IMR-90 (cell line): ENCODE results near the gene RAPSN. TPM values are rescaled to one million over a fixed set of nuclear protein-coding genes. Genes with fewer than 3 reads are reported as not detected.

Experiments used
- ATAC-seq: fragments of 200-7000 bp; cut with Tn5 transposase; 2 replicates; pipeline ENCODE4 v1.9.1; 2020; ENCODE audit warnings: low read depth, mild to moderate bottlenecking, moderate library complexity
- BruUV-seq: library from RNA; stranded (reverse); fragments of 400-500 nt; replicated peaks from 2 replicates; lab custom pipeline; 2021; lab: Mats Ljungman, UMichigan
- CTCF ChIA-PET: fragments of 300-600 bp; formaldehyde crosslinking; extraction: SDS; loops from one replicate; lab custom pipeline; 2021; ENCODE audit warnings: antibody characterized with exemption; lab: Yijun Ruan, JAX
- POLR2A ChIA-PET: fragments of 300-600 bp; sonication (Branson Sonifier 250); formaldehyde crosslinking; loops from one replicate; lab custom pipeline; 2022; ENCODE audit warnings: antibody characterized with exemption; ENCODE audit not compliant: unreplicated experiment; lab: Charles Lee
- DNase-seq: peaks from one replicate; pipeline ENCODE4 v3.0.0; 2013
- H2AFZ ChIP-seq: replicated peaks from 2 replicates; pipeline ENCODE3; 2013; ENCODE audit warnings: low read length, mild to moderate bottlenecking; ENCODE audit not compliant: poor library complexity
- H2AK5ac ChIP-seq: 2 replicates; pipeline ENCODE4 v1.6.1; 2013; ENCODE audit warnings: low read depth, low read length, inconsistent platforms
- H2AK9ac ChIP-seq: replicated peaks from 2 replicates; pipeline ENCODE3; 2013; ENCODE audit warnings: mild to moderate bottlenecking, low read depth, low read length, moderate library complexity; ENCODE audit not compliant: poor library complexity
- H2BK120ac ChIP-seq: 2 replicates; pipeline ENCODE4 v1.6.1; 2013; ENCODE audit warnings: low read depth, low read length, inconsistent platforms
- H2BK15ac ChIP-seq: 3 replicates; pipeline ENCODE4 v1.6.1; 2013; ENCODE audit warnings: low read depth, low read length, inconsistent platforms
- H2BK20ac ChIP-seq: 2 replicates; pipeline ENCODE4 v1.6.1; 2013; ENCODE audit warnings: low read depth, mild to moderate bottlenecking, inconsistent platforms, low read length, moderate library complexity
- H2BK5ac ChIP-seq: 2 replicates; pipeline ENCODE4 v1.6.1; 2013; ENCODE audit warnings: mild to moderate bottlenecking, low read depth, low read length, inconsistent platforms; ENCODE audit not compliant: poor library complexity, severe bottlenecking
- H3K14ac ChIP-seq: replicated peaks from 2 replicates; pipeline ENCODE4 v1.6.1; 2013; ENCODE audit warnings: low read depth, low read length, inconsistent platforms
- H3K18ac ChIP-seq: 2 replicates; pipeline ENCODE4 v1.6.1; 2013; ENCODE audit warnings: low read depth, low read length, control low read depth
- H3K23ac ChIP-seq: 2 replicates; pipeline ENCODE4 v1.6.1; 2013; ENCODE audit warnings: low read depth, low read length, inconsistent platforms
- H3K27ac ChIP-seq: 2 replicates; pipeline ENCODE4 v1.5.1; 2013; ENCODE audit warnings: mild to moderate bottlenecking, control low read depth, low read length; ENCODE audit not compliant: insufficient read depth
- H3K27me3 ChIP-seq: 2 replicates; pipeline ENCODE4 v1.6.1; 2013; ENCODE audit warnings: low read length; ENCODE audit not compliant: control insufficient read depth, insufficient read depth
- H3K36me3 ChIP-seq: 2 replicates; pipeline ENCODE4 v1.6.1; 2013; ENCODE audit warnings: low read length, mixed read lengths; ENCODE audit not compliant: control insufficient read depth, insufficient read depth
- H3K4ac ChIP-seq: 2 replicates; pipeline ENCODE4 v1.6.1; 2013; ENCODE audit warnings: low read depth, low read length, inconsistent platforms
- H3K4me1 ChIP-seq: 2 replicates; pipeline ENCODE4 v1.6.1; 2013; ENCODE audit warnings: low read length, mixed read lengths; ENCODE audit not compliant: control insufficient read depth, insufficient read depth
- H3K4me2 ChIP-seq: 2 replicates; pipeline ENCODE4 v1.6.1; 2013; ENCODE audit warnings: low read depth, mild to moderate bottlenecking, control low read depth, low read length, moderate library complexity
- H3K4me3 ChIP-seq: 2 replicates; pipeline ENCODE4 v1.5.1; 2013; ENCODE audit warnings: low read depth, mild to moderate bottlenecking, control low read depth, low read length, moderate library complexity; ENCODE audit not compliant: insufficient read depth
- H3K56ac ChIP-seq: 2 replicates; pipeline ENCODE4 v1.6.1; 2013; ENCODE audit warnings: low read length, inconsistent platforms; ENCODE audit not compliant: insufficient read depth; ENCODE audit errors: extremely low read depth
- H3K79me1 ChIP-seq, 2 experiments: 2 replicates each; pipeline ENCODE4 v1.6.1; 2013; ENCODE audit warnings: low read length in 2 of 2, inconsistent platforms in 1 of 2, low read depth in 1 of 2
- H3K9ac ChIP-seq: 2 replicates; pipeline ENCODE4 v1.6.1; 2013; ENCODE audit warnings: low read depth, low read length, control low read depth
- H3K9me1 ChIP-seq: 2 replicates; pipeline ENCODE4 v1.6.1; 2013; ENCODE audit warnings: low read length, inconsistent platforms; ENCODE audit not compliant: insufficient read depth
- H3K9me3 ChIP-seq: 2 replicates; pipeline ENCODE4 v1.6.1; 2013; ENCODE audit warnings: low read length; ENCODE audit not compliant: control insufficient read depth, insufficient read depth
- H4K20me1 ChIP-seq: 2 replicates; pipeline ENCODE4 v1.6.1; 2013; ENCODE audit warnings: low read length, inconsistent platforms; ENCODE audit not compliant: insufficient read depth
- H4K5ac ChIP-seq: 2 replicates; pipeline ENCODE4 v1.6.1; 2013; ENCODE audit warnings: mild to moderate bottlenecking, low read depth, low read length, control low read depth
- H4K8ac ChIP-seq, 2 experiments: 2 replicates each; pipeline ENCODE4 v1.6.1; 2013; ENCODE audit warnings: low read depth in 2 of 2, low read length in 2 of 2, control low read depth in 1 of 2, inconsistent platforms in 1 of 2
- H4K91ac ChIP-seq: 2 replicates; pipeline ENCODE4 v1.6.1; 2013; ENCODE audit warnings: low read depth, low read length, inconsistent platforms; ENCODE audit not compliant: insufficient read depth
- CEBPB ChIP-seq: IDR thresholded peaks from 2 replicates; pipeline ENCODE4 v1.6.1; 2012; ENCODE audit warnings: low read depth, low read length, improper control_type of control experiment
- CHD1 ChIP-seq: IDR thresholded peaks from 2 replicates; pipeline ENCODE4 v1.6.1; 2012; ENCODE audit warnings: low read depth, low read length, improper control_type of control experiment
- WGBS, 2 experiments: methylation state at CpG; one replicate each; pipeline versions ENCODE4 v1.1.5 to v1.1.7; 2013; ENCODE audit warnings: missing lambda C conversion rate in 2 of 2; ENCODE audit not compliant: insufficient read length in 1 of 2; ENCODE audit errors: extremely low coverage in 2 of 2; 5-methylcytosine and 5-hydroxymethylcytosine counted together
- dilution Hi-C: fragments of 300-500 bp; cut with HindIII; formaldehyde crosslinking; loops from one replicate; pipeline ENCODE4 v1.14.3; 2018; ENCODE audit warnings: low sequenced_read_pairs; ENCODE audit not compliant: unreplicated experiment
- in situ Hi-C: fragments of 300-500 bp; cut with MboI; formaldehyde crosslinking; loops from 3 replicates; pipeline ENCODE4 v1.14.3; 2019; ENCODE audit warnings: low sequenced_read_pairs, inconsistent platforms, mixed read lengths
- intact Hi-C: fragments of 100-400 bp; cut with micrococcal nuclease; formaldehyde crosslinking; loops from 2 replicates; pipeline ENCODE4 v1.10.0; 2022
- polyA plus RNA-seq, 3 experiments: library from polyadenylated mRNA; depleted of rRNA; stranded (reverse); fragments of >200 nt; gene quantifications; 2 replicates each; pipeline ENCODE4 v1.2.3, GENCODE V29; 2012; ENCODE audit warnings: low replicate concordance in 1 of 3
- total RNA-seq: library from RNA; depleted of rRNA; stranded (reverse); fragments of >200 nt; gene quantifications from 2 replicates; pipeline ENCODE4 v1.2.3, GENCODE V29; 2012
- TF ChIP-seq, protein P1 (sequence below): conservative IDR thresholded peaks from 2 replicates; pipeline ENCODE4 v1.5.1; 2012; ENCODE audit warnings: mild to moderate bottlenecking, low read depth, low read length, improper control_type of control experiment
- TF ChIP-seq, protein P2 (sequence below): fragments of 150-350 bp; IDR thresholded peaks from 2 replicates; pipeline ENCODE4 v1.6.1; 2017; ENCODE audit warnings: mild to moderate bottlenecking, antibody characterized with exemption, low read length, low read depth
- TF ChIP-seq, protein P3 (sequence below): fragments of 150-350 bp; IDR thresholded peaks from 2 replicates; pipeline ENCODE4 v1.6.1; 2016; ENCODE audit warnings: low read depth, mild to moderate bottlenecking, low read length, moderate library complexity, borderline replicate concordance

The RAPSN gene
- total and polyA plus RNA-seq, 2 of the 4 experiments (the other 2 are of a cell fraction) = 0.03 TPM; not detected in 1

DNA sequence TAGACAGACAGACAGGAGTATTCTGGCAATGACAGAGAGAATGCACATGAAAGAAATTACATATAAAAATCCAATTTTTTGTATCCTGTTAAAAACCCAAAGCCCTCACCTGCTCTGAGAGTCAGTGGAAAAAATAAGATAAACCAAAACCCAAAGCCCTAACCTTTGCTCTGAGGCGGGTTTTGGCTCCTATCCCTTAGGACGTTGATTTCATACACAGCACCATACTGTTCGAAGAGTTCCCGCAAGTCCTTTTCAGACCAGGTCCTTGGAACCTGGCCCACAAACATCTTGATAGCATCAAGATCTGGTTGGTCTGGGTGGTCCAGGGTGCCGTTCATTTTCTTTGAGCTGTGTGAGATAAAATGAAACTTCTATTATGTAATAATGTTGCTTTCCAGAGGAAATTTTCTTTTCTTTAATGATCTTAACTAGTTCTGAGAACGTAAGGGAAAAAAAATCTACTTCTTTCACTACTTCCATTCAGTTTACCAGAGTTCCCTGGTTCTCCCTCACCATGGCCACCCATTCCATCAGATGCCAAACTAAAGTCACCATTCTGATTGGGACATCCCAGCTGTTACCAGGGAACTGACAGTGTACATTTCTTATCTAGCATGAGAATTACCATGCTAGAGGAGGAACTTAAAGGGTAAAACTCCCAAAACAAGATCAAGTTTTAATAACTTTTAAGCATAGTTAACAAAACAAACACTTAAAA, 39.9 kb upstream of the RAPSN start:
- intact Hi-C loops = loop anchor here (10.0 kb wide), 1 partner anchor 46 kb away; no protein-coding TSS in a partner anchor
- Histone ChIP-seq H3K9me1 (peaks cover 11% of the 10 kb centered on the region), H3K18ac (no peak overlapping the region), H2BK120ac (no peak overlapping the region), H2AK5ac (no peak overlapping the region), H2AFZ (no peak overlapping the region), H3K79me1 (peaks cover 30 to 56% of the 10 kb centered on the region in 2 experiments), H3K27ac (no peak overlapping the region), H4K20me1 (peaks cover 13% of the 10 kb centered on the region; the same call in 1 of the 2 replicates), H3K27me3 (no peaks in the 10 kb centered on the region), H3K23ac (no peak overlapping the region), H2BK20ac (no peak overlapping the region), H3K4me1 (peaks cover 2% of the 10 kb centered on the region; the same call in 1 of the 2 replicates), H3K56ac (no peak overlapping the region), H2BK15ac (no peak overlapping the region), H3K9ac (no peak overlapping the region), H2AK9ac (no peak overlapping the region), H3K9me3 (no peaks in the 10 kb centered on the region), H4K5ac (no peak overlapping the region), H3K36me3 (peaks cover 18% of the 10 kb centered on the region), H2BK5ac (no peak overlapping the region), H4K91ac (no peak overlapping the region), H3K4me3 (no peak overlapping the region), H3K14ac (no peak overlapping the region), H3K4ac (no peak overlapping the region), H3K4me2 (no peak overlapping the region), H4K8ac (no peak overlapping the region)
- ChIA-PET CTCF (no interaction called here), POLR2A (no interaction called here)
- dilution Hi-C loops = no loop called here
- ATAC-seq = no peak
- DNase-seq = no peak
- in situ Hi-C loops = loop anchor here (10.0 kb wide), 1 partner anchor 126 kb away; no protein-coding TSS in a partner anchor
- TF ChIP-seq, protein P1, sequence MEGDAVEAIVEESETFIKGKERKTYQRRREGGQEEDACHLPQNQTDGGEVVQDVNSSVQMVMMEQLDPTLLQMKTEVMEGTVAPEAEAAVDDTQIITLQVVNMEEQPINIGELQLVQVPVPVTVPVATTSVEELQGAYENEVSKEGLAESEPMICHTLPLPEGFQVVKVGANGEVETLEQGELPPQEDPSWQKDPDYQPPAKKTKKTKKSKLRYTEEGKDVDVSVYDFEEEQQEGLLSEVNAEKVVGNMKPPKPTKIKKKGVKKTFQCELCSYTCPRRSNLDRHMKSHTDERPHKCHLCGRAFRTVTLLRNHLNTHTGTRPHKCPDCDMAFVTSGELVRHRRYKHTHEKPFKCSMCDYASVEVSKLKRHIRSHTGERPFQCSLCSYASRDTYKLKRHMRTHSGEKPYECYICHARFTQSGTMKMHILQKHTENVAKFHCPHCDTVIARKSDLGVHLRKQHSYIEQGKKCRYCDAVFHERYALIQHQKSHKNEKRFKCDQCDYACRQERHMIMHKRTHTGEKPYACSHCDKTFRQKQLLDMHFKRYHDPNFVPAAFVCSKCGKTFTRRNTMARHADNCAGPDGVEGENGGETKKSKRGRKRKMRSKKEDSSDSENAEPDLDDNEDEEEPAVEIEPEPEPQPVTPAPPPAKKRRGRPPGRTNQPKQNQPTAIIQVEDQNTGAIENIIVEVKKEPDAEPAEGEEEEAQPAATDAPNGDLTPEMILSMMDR = no peak
- TF ChIP-seq CEBPB (no peak), CHD1 (no peak)
- TF ChIP-seq, protein P2, sequence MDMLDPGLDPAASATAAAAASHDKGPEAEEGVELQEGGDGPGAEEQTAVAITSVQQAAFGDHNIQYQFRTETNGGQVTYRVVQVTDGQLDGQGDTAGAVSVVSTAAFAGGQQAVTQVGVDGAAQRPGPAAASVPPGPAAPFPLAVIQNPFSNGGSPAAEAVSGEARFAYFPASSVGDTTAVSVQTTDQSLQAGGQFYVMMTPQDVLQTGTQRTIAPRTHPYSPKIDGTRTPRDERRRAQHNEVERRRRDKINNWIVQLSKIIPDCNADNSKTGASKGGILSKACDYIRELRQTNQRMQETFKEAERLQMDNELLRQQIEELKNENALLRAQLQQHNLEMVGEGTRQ = no peak
- TF ChIP-seq, protein P3, sequence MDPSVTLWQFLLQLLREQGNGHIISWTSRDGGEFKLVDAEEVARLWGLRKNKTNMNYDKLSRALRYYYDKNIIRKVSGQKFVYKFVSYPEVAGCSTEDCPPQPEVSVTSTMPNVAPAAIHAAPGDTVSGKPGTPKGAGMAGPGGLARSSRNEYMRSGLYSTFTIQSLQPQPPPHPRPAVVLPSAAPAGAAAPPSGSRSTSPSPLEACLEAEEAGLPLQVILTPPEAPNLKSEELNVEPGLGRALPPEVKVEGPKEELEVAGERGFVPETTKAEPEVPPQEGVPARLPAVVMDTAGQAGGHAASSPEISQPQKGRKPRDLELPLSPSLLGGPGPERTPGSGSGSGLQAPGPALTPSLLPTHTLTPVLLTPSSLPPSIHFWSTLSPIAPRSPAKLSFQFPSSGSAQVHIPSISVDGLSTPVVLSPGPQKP = no peak
- WGBS, 2 experiments = no CpG with 5 or more reads among the region's 6 CpGs
- no TSS peak for BruUV-seq
